K562 (cell line): ENCODE measurements around the gene SET. TPM values are rescaled to one million over a fixed set of nuclear protein-coding genes. Genes with fewer than 3 reads are reported as not detected.

Experiments
- ELF1 ChIP-seq: fragments of 200-800 bp; sonication (Bioruptor generic); IDR thresholded peaks from 2 replicates; pipeline ENCODE4 v1.6.1; 2016; ENCODE audit warnings: missing genetic modification characterization, missing compliant biosample characterization
- EWSR1 ChIP-seq: fragments of 450-650 bp; IDR thresholded peaks from 2 replicates; pipeline ENCODE4 v1.6.1; 2018; ENCODE audit warnings: borderline replicate concordance, mild to moderate bottlenecking, low read depth, moderate library complexity; ENCODE audit not compliant: partially characterized antibody
- HDAC8 ChIP-seq: fragments of 450-650 bp; IDR thresholded peaks from 2 replicates; pipeline ENCODE4 v1.6.1; 2016; ENCODE audit warnings: mild to moderate bottlenecking, missing genetic modification characterization, moderate library complexity, missing compliant biosample characterization
- HMGN3 ChIP-seq: IDR thresholded peaks from 2 replicates; pipeline ENCODE4 v1.6.1; 2011; ENCODE audit warnings: borderline replicate concordance, low read depth, mild to moderate bottlenecking, mixed read lengths, low read length; ENCODE audit not compliant: insufficient read length; ENCODE audit errors: extremely low read depth
- MED1 ChIP-seq: sonication (generic); formaldehyde crosslinking; IDR thresholded peaks from 2 replicates; pipeline ENCODE4 v1.8.1; 2023; ENCODE audit warnings: missing genetic modification reagents, borderline replicate concordance
- NR4A1 ChIP-seq, 2 experiments: fragments of 250-450 bp in 1 of 2; fragments of 450-650 bp in 1 of 2; sonication (Bioruptor Pico) in 1 of 2; IDR thresholded peaks; 2 replicates each; pipeline versions ENCODE4 v1.4.0 to v1.6.1; 2016 to 2020; ENCODE audit warnings: mild to moderate bottlenecking in 2 of 2, missing compliant biosample characterization in 1 of 2, missing genetic modification characterization in 1 of 2, moderate library complexity in 1 of 2
- PCBP2 ChIP-seq: fragments of 200-400 bp; formaldehyde crosslinking; IDR thresholded peaks from 2 replicates; pipeline ENCODE4 v1.6.1; 2018; ENCODE audit warnings: low read length, low read depth, mild to moderate bottlenecking, moderate library complexity; ENCODE audit not compliant: poor library complexity, severe bottlenecking
- SAP30 ChIP-seq: fragments of 200-600 bp; sonication (generic); IDR thresholded peaks from 2 replicates; pipeline ENCODE4 v1.6.1; 2012; ENCODE audit warnings: borderline replicate concordance, low read depth, mild to moderate bottlenecking, moderate library complexity, low read length, control low read depth, inconsistent platforms; ENCODE audit not compliant: insufficient read depth, poor library complexity, severe bottlenecking
- SUPT5H ChIP-seq: fragments of 450-650 bp; IDR thresholded peaks from 2 replicates; pipeline ENCODE4 v1.6.1; 2016
- TBL1XR1 ChIP-seq, 2 experiments: IDR thresholded peaks; 2 replicates each; pipeline ENCODE4 v1.6.1; 2012; ENCODE audit warnings: improper control_type of control experiment in 2 of 2, low read length in 2 of 2, mild to moderate bottlenecking in 1 of 2
- TCF7L2 ChIP-seq: fragments of 150-350 bp; IDR thresholded peaks from 2 replicates; pipeline ENCODE4 v1.6.1; 2016; ENCODE audit warnings: low read depth, mild to moderate bottlenecking, low read length, moderate library complexity
- ZEB2 ChIP-seq: fragments of 450-650 bp; IDR thresholded peaks from 2 replicates; pipeline ENCODE4 v1.6.1; 2016
- polyA plus RNA-seq, 8 experiments: library from polyadenylated mRNA; depleted of rRNA in 4 of 8; stranded (reverse) in 5 of 8; unstranded in 3 of 8; fragments of >200 nt; fragmentation: Nextera tagmentation in 2 of 8; fragmentation: Illumina TruSeq in 1 of 8; extraction: Ambion mirVana in 2 of 8; extraction: Trizol in 1 of 8; gene quantifications; 2 replicates each; pipeline versions ENCODE4 v1.2.1 to v1.2.3, GENCODE V29; 2011 to 2014; ENCODE audit warnings: inconsistent platforms in 1 of 8, missing spikeins in 1 of 8
- total RNA-seq, 7 experiments: library from RNA; depleted of rRNA in 6 of 7; stranded (reverse); fragments of >200 nt in 6 of 7; fragmentation: Illumina TruSeq in 2 of 7; extraction: Trizol in 2 of 7; gene quantifications; 2 replicates each; pipeline versions ENCODE4 v1.2.1 to v1.2.3, GENCODE V29; 2011 to 2021; ENCODE audit warnings: low replicate concordance in 1 of 7
- TF ChIP-seq, protein P1 (sequence below): fragments of 450-650 bp; IDR thresholded peaks from 2 replicates; pipeline ENCODE4 v1.6.1; 2016; ENCODE audit warnings: borderline replicate concordance
- TF ChIP-seq, protein P2 (sequence below): fragments of 450-650 bp; IDR thresholded peaks from one replicate; pipeline ENCODE4 v1.6.1; 2018; ENCODE audit warnings: mild to moderate bottlenecking, moderate library complexity; ENCODE audit not compliant: partially characterized antibody
- TF ChIP-seq, protein P3 (sequence below): fragments of 200-400 bp; formaldehyde crosslinking; IDR thresholded peaks from 2 replicates; pipeline ENCODE4 v1.6.1; 2017; ENCODE audit warnings: mild to moderate bottlenecking, low read depth, low read length, moderate library complexity
- TF ChIP-seq, protein P4 (sequence below): fragments of 450-650 bp; formaldehyde crosslinking; IDR thresholded peaks from 2 replicates; pipeline ENCODE4 v1.4.0; 2022; ENCODE audit warnings: missing genetic modification characterization
- TF ChIP-seq, protein P5 (sequence below): sonication (generic); formaldehyde crosslinking; IDR thresholded peaks from 2 replicates; pipeline ENCODE4 v1.8.0; 2022; ENCODE audit warnings: missing genetic modification reagents, mild to moderate bottlenecking, moderate library complexity, borderline replicate concordance

The SET gene
- total and polyA plus RNA-seq, 9 of the 15 experiments (the other 6 are each of a cell fraction or from before 2014, with no cell fraction given): 404 to 1,447 (median 907) TPM

DNA sequence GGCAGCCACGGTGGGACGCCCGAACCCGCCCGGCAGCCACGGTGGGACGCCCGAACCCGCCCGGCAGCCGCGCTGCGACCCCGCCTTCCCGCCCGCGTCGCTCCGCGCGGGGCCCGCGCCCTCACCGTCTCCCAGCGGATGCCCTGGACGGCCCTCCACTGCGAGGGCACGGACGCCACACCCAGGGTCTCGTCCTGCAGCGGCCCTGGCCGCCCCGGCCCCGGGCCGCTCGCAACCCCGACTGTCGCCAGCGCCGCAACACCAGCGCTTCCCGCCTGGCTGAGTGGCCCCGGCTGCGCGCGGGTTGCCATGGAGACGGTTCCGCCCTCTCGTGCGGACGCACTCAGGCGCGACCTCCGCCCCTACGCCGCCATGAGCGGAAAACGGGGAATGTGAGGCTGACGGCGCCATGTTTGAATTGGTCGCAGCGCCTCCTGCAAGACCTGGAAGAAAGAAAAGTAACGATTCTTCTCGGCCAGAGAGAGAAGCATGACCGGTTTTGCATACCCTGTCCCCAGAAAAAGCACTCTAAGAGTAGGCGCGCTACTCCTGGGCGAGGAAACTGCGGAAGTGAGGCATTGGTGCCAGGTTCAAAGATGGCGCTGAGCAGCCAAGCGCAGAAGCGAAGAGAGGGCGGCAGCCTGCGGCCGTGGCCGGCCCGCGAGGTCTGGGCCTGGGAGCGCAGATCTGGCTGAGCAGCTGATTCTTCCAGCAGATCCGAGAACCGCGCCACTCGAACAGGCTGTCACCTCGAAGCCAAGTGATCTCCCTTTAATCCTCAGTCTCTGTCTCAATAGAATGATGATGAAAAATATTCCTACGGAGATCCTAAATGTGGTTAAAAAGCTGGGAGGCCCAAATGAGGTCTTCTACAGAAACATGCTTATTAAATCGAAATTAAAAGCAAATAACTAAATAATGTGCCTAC is 32.3 kb upstream of the SET start, which contains the start of gene DYNC2I2 (continued):
- TF ChIP-seq, protein P1, sequence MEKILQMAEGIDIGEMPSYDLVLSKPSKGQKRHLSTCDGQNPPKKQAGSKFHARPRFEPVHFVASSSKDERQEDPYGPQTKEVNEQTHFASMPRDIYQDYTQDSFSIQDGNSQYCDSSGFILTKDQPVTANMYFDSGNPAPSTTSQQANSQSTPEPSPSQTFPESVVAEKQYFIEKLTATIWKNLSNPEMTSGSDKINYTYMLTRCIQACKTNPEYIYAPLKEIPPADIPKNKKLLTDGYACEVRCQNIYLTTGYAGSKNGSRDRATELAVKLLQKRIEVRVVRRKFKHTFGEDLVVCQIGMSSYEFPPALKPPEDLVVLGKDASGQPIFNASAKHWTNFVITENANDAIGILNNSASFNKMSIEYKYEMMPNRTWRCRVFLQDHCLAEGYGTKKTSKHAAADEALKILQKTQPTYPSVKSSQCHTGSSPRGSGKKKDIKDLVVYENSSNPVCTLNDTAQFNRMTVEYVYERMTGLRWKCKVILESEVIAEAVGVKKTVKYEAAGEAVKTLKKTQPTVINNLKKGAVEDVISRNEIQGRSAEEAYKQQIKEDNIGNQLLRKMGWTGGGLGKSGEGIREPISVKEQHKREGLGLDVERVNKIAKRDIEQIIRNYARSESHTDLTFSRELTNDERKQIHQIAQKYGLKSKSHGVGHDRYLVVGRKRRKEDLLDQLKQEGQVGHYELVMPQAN: peak; percentile 69; the same call in 1 of the 2 replicates
- TF ChIP-seq TBL1XR1 (IDR thresholded peaks at IDR 0.05; ENCODE audit: low read length in 2 of 2) (peak; percentile 66 to 68; a peak in 2 of 4 replicates), NR4A1 (CRISPR knock-in tag; IDR thresholded peaks at IDR 0.05) (peak; percentile 97), NR4A1 (tag; IDR thresholded peaks at IDR 0.05) (peak; percentile 96), SUPT5H (peak; percentile 85), TCF7L2 (no peak), EWSR1 (no peak), HDAC8 (tag) (peak; percentile 94), MED1 (CRISPR knock-in tag) (no peak), SAP30 (peak; percentile 98), PCBP2 (no peak), ELF1 (tag) (peak; percentile 95), HMGN3 (peak; percentile 76), ZEB2 (peak; percentile 27; the same call in 1 of the 2 replicates)
- TF ChIP-seq, protein P2, sequence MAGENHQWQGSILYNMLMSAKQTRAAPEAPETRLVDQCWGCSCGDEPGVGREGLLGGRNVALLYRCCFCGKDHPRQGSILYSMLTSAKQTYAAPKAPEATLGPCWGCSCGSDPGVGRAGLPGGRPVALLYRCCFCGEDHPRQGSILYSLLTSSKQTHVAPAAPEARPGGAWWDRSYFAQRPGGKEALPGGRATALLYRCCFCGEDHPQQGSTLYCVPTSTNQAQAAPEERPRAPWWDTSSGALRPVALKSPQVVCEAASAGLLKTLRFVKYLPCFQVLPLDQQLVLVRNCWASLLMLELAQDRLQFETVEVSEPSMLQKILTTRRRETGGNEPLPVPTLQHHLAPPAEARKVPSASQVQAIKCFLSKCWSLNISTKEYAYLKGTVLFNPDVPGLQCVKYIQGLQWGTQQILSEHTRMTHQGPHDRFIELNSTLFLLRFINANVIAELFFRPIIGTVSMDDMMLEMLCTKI: no peak
- TF ChIP-seq, protein P3, sequence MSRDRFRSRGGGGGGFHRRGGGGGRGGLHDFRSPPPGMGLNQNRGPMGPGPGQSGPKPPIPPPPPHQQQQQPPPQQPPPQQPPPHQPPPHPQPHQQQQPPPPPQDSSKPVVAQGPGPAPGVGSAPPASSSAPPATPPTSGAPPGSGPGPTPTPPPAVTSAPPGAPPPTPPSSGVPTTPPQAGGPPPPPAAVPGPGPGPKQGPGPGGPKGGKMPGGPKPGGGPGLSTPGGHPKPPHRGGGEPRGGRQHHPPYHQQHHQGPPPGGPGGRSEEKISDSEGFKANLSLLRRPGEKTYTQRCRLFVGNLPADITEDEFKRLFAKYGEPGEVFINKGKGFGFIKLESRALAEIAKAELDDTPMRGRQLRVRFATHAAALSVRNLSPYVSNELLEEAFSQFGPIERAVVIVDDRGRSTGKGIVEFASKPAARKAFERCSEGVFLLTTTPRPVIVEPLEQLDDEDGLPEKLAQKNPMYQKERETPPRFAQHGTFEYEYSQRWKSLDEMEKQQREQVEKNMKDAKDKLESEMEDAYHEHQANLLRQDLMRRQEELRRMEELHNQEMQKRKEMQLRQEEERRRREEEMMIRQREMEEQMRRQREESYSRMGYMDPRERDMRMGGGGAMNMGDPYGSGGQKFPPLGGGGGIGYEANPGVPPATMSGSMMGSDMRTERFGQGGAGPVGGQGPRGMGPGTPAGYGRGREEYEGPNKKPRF: no peak
- TF ChIP-seq, protein P4, sequence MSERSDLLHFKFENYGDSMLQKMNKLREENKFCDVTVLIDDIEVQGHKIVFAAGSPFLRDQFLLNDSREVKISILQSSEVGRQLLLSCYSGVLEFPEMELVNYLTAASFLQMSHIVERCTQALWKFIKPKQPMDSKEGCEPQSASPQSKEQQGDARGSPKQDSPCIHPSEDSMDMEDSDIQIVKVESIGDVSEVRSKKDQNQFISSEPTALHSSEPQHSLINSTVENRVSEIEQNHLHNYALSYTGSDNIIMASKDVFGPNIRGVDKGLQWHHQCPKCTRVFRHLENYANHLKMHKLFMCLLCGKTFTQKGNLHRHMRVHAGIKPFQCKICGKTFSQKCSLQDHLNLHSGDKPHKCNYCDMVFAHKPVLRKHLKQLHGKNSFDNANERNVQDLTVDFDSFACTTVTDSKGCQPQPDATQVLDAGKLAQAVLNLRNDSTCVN: peak; percentile 96
- TF ChIP-seq, protein P5, sequence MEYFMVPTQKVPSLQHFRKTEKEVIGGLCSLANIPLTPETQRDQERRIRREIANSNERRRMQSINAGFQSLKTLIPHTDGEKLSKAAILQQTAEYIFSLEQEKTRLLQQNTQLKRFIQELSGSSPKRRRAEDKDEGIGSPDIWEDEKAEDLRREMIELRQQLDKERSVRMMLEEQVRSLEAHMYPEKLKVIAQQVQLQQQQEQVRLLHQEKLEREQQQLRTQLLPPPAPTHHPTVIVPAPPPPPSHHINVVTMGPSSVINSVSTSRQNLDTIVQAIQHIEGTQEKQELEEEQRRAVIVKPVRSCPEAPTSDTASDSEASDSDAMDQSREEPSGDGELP (CRISPR knock-in tag): peak; percentile 98
